ENCODE measurements around the gene DYRK1A.

DNA sequence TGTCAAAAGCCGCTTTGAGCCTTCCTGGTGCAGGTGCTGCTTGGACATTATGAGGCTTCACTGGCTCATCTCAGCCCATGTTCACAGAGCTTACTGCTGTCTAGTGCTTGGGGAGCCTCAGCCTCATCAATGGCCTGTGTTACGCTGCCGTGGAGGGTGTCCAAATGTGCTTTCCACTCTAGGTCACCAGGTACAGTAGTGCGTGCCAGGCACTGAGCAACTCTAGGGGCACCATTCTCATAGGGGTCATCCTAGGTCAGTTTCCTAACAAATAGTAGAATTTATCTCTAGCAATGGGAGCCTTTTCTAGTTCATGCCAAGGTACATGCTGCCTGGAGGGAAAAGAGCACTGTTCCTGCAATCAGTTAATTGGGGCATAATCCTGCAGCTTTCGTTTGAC is 193.8 kb downstream of the DYRK1A start:
- TF ChIP-seq, protein P1, sequence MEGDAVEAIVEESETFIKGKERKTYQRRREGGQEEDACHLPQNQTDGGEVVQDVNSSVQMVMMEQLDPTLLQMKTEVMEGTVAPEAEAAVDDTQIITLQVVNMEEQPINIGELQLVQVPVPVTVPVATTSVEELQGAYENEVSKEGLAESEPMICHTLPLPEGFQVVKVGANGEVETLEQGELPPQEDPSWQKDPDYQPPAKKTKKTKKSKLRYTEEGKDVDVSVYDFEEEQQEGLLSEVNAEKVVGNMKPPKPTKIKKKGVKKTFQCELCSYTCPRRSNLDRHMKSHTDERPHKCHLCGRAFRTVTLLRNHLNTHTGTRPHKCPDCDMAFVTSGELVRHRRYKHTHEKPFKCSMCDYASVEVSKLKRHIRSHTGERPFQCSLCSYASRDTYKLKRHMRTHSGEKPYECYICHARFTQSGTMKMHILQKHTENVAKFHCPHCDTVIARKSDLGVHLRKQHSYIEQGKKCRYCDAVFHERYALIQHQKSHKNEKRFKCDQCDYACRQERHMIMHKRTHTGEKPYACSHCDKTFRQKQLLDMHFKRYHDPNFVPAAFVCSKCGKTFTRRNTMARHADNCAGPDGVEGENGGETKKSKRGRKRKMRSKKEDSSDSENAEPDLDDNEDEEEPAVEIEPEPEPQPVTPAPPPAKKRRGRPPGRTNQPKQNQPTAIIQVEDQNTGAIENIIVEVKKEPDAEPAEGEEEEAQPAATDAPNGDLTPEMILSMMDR (IDR thresholded peaks at IDR 0.05), result no peak
- TF ChIP-seq POLR2A (IDR thresholded peaks at IDR 0.05), result no peak

Measured in heart left ventricle (tissue), 13 donors.